Hematopoietic multipotent progenitor cell treated with erythropoietin and hydrocortisone succinate and interleukin-3 and kit ligand, for 17 days (in vitro differentiated cells): ENCODE data around the gene LRFN2.

ENCODE experiments used
- DNase-seq: peaks from one replicate; pipeline ENCODE4 v3.0.0-alpha.2; 2015; ENCODE audit warnings: low spot score

LRFN2 gene

GRCh38 chr6:40349901-40350746 lies 237.0 kb downstream of the LRFN2 start:
- no peak for DNase-seq

- DNase-seq, result no peak
Observed at GRCh38 chr6:40349123-40349900, 237.9 kb downstream of the LRFN2 start.

- DNase-seq, result no peak
Observed at GRCh38 chr6:40348591-40348990, 238.6 kb downstream of the LRFN2 start.

GRCh38 chr6:40347571-40348011 lies 239.6 kb downstream of the LRFN2 start:
- no peak for DNase-seq

- no peak for DNase-seq
Observed at GRCh38 chr6:40346246-40346645, 240.9 kb downstream of the LRFN2 start.

- DNase-seq, result no peak
Observed at GRCh38 chr6:40344566-40345167, 242.5 kb downstream of the LRFN2 start.

GRCh38 chr6:40343877-40344565 lies 243.1 kb downstream of the LRFN2 start:
- DNase-seq, result no peak

- DNase-seq, result no peak
Observed at GRCh38 chr6:40343318-40343876, 243.8 kb downstream of the LRFN2 start.

- no peak for DNase-seq
Observed at GRCh38 chr6:40342723-40343122, 244.4 kb downstream of the LRFN2 start.

GRCh38 chr6:40341726-40342125 lies 245.4 kb downstream of the LRFN2 start:
- DNase-seq, result no peak
